GM21360 (cell line): ENCODE results near the gene DLK1.

ENCODE experiments used
- ATAC-seq: cut with Tn5 transposase; IDR thresholded peaks from one replicate; pipeline ENCODE4 v1.9.1; 2021; ENCODE audit warnings: mild to moderate bottlenecking, moderate library complexity; ENCODE audit not compliant: unreplicated experiment

The DLK1 gene

GRCh38 chr14:100692859-100693558 is 33.7 kb upstream of the DLK1 start:
- ATAC-seq = no peak

GRCh38 chr14:100693877-100694578 is 32.7 kb upstream of the DLK1 start:
- ATAC-seq = no peak

GRCh38 chr14:100694579-100695422 is 31.9 kb upstream of the DLK1 start:
- ATAC-seq = no peak

GRCh38 chr14:100695423-100695738 is 31.3 kb upstream of the DLK1 start:
- no peak for ATAC-seq

- ATAC-seq = no peak
These were observed 30.7 kb upstream of the DLK1 start for GRCh38 chr14:100696008-100696407.

- ATAC-seq = no peak
These were observed 30.1 kb upstream of the DLK1 start for GRCh38 chr14:100696590-100696989.

GRCh38 chr14:100698066-100698465 is 28.6 kb upstream of the DLK1 start:
- ATAC-seq = no peak

GRCh38 chr14:100698666-100699448 is 27.8 kb upstream of the DLK1 start:
- ATAC-seq = no peak

- ATAC-seq = no peak
These were observed 25.4 kb upstream of the DLK1 start for GRCh38 chr14:100701314-100701713.

GRCh38 chr14:100702590-100702989 is 24.1 kb upstream of the DLK1 start:
- ATAC-seq = no peak

- no peak for ATAC-seq
These were observed 23.1 kb upstream of the DLK1 start for GRCh38 chr14:100703386-100704220.

- ATAC-seq = no peak
These were observed 20.5 kb upstream of the DLK1 start for GRCh38 chr14:100706200-100706599.

GRCh38 chr14:100706860-100707259 is 19.8 kb upstream of the DLK1 start:
- ATAC-seq = no peak

- no peak for ATAC-seq
These were observed 18.0 kb upstream of the DLK1 start for GRCh38 chr14:100708425-100709288.

- no peak for ATAC-seq
These were observed 17.1 kb upstream of the DLK1 start for GRCh38 chr14:100709289-100710284.

GRCh38 chr14:100710391-100710790 is 16.3 kb upstream of the DLK1 start:
- ATAC-seq = no peak

- no peak for ATAC-seq
These were observed 15.7 kb upstream of the DLK1 start for GRCh38 chr14:100710826-100711462.

GRCh38 chr14:100711493-100711892 is 15.2 kb upstream of the DLK1 start:
- ATAC-seq = no peak
